ENCODE results near the gene FAM216A.

DNA sequence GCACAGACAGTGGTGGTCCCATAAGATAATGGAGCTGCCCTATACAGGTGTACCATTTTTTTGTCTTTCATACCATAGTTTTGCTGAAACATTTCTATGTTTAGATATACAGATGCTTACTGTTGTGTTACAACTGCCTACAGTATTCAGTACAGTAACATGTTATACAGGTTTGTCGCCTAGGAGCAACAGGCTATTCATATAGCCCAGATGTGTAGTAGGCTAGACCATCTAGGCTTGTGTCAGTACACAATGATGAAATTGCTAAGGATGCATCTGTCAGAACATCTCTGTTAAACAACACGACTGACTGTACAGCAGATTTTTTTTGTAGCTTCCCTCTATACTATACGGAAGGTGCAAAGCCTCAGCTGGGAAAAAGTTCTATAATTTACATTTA, 64.0 kb downstream of the FAM216A start:
- TF ChIP-seq POLR2A (IDR thresholded peaks at IDR 0.05) = no peak
- TF ChIP-seq, protein P1, sequence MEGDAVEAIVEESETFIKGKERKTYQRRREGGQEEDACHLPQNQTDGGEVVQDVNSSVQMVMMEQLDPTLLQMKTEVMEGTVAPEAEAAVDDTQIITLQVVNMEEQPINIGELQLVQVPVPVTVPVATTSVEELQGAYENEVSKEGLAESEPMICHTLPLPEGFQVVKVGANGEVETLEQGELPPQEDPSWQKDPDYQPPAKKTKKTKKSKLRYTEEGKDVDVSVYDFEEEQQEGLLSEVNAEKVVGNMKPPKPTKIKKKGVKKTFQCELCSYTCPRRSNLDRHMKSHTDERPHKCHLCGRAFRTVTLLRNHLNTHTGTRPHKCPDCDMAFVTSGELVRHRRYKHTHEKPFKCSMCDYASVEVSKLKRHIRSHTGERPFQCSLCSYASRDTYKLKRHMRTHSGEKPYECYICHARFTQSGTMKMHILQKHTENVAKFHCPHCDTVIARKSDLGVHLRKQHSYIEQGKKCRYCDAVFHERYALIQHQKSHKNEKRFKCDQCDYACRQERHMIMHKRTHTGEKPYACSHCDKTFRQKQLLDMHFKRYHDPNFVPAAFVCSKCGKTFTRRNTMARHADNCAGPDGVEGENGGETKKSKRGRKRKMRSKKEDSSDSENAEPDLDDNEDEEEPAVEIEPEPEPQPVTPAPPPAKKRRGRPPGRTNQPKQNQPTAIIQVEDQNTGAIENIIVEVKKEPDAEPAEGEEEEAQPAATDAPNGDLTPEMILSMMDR (IDR thresholded peaks at IDR 0.05) = no peak

Measured in adrenal gland (tissue), 5 donors.